Uterine smooth muscle cell (primary cell): ENCODE measurements around the gene SRSF11. TPM values are rescaled to one million over a fixed set of nuclear protein-coding genes. Genes with fewer than 3 reads are reported as not detected.

Experiments
- total RNA-seq: library from RNA; depleted of rRNA; stranded (reverse); fragments of >200 nt; gene quantifications from 2 replicates; pipeline ENCODE4 v1.2.3, GENCODE V29; 2014

SRSF11 gene
- 117 and 144 TPM in 2 replicates for total RNA-seq

GRCh38 chr1:70221238-70222121, at the start of gene SRSF11:
SRSF11 (plus strand) TSS chr1:70221380; CDS start chr1:70221637, 257 bp downstream.

GRCh38 chr1:70205434-70206118, 15.6 kb upstream of the SRSF11 start, which contains the start of gene LRRC40:
LRRC40 (minus strand) TSS chr1:70205579; CDS start chr1:70205540, 39 bp downstream.

Other genes with a start within 250 kb of the SRSF11 start
- 19.9 and 31.5 TPM in 2 replicates for gene LRRC40, start 15.8 kb upstream of the SRSF11 start, total RNA-seq
- 22.2 and 23.8 TPM in 2 replicates for gene ANKRD13C, start 133.3 kb downstream of the SRSF11 start, total RNA-seq
- 4.9 and 7.2 TPM in 2 replicates for gene CTH, start 189.9 kb downstream of the SRSF11 start, total RNA-seq